Neural progenitor cell (in vitro differentiated cells): ENCODE measurements around the gene CASP3.

ENCODE experiments used
- EZH2 ChIP-seq: fragments of 200-600 bp; sonication (generic); IDR thresholded peaks from 2 replicates; pipeline ENCODE4 v1.6.1; 2017; ENCODE audit warnings: antibody characterized with exemption, mild to moderate bottlenecking, moderate library complexity
- EZH2phosphoT487 ChIP-seq: fragments of 200-600 bp; sonication (generic); IDR thresholded peaks from 2 replicates; pipeline ENCODE4 v1.6.1; 2017; ENCODE audit warnings: antibody characterized with exemption
- TF ChIP-seq, protein P1 (sequence below): fragments of 200-600 bp; sonication (generic); IDR thresholded peaks from 2 replicates; pipeline ENCODE4 v1.5.1; 2017; ENCODE audit warnings: antibody characterized with exemption, mild to moderate bottlenecking

DNA sequence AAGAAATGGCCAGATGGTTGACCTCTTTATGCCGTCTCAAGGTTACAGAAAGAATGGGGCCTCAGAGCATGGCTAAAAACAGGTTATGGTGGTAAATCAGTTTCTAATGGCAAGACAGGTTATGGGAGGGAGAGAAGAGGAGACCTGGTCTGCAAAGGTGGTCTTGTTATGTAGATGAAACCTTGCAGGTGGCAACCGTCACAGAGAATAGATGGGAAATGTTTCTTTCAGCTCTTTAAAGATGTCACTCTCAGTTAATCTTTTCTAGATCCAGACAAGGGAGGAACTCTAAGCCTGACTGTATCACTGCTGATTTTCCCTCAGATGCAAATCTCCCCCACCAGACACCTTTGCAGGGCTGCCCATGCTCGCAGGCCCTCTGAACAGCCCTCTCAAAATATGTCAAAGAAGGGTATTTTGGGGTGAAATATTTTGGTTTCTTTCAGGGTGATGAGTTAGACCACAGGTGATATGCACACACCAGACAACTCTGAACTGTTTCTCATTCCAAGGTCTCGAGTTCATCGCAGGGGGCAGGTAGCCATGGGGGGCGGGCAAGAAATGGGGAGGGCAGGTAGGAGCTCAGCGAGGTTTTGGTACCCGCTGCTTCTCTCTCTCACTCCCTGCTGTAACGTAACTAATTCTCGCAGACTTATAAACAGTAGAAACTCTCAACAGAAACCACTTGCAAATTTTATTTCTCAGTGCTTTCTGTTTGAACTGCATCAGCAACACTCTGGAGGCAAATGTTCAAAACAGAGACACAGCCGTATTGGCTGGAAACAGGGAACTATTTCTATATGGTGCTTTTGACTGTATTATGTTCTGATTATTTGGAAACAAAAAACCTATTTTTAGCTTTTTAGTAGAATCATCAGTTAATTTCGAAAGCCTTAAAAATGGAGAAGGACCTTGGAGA lies 32.4 kb downstream of the CASP3 start:
- TF ChIP-seq EZH2 (no peak), EZH2phosphoT487 (no peak)
- TF ChIP-seq, protein P1, sequence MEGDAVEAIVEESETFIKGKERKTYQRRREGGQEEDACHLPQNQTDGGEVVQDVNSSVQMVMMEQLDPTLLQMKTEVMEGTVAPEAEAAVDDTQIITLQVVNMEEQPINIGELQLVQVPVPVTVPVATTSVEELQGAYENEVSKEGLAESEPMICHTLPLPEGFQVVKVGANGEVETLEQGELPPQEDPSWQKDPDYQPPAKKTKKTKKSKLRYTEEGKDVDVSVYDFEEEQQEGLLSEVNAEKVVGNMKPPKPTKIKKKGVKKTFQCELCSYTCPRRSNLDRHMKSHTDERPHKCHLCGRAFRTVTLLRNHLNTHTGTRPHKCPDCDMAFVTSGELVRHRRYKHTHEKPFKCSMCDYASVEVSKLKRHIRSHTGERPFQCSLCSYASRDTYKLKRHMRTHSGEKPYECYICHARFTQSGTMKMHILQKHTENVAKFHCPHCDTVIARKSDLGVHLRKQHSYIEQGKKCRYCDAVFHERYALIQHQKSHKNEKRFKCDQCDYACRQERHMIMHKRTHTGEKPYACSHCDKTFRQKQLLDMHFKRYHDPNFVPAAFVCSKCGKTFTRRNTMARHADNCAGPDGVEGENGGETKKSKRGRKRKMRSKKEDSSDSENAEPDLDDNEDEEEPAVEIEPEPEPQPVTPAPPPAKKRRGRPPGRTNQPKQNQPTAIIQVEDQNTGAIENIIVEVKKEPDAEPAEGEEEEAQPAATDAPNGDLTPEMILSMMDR: no peak
